ENCODE results near the gene RAB30.

RAB30 gene

DNA sequence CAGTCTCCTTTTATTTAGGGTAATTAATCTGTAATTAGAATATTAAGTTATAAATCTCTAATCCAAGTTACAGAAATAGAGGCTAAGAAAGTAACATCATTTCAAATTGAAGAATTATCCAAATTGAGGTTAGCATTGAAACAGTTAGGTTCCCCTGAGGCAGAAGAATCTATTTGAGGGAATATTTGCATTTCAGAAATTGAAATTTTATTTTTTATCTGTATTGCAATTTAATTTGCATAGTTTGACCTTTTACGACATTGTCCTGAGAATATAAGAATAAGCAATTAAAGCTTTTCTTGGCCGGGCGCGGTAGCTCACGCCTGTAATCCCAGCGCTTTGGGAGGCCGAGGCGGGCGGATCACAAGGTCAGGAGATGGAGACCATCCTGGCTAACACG, 142.6 kb downstream of the RAB30 start:
- TF ChIP-seq CEBPB (IDR thresholded peaks at IDR 0.05) (no peak), ZBTB7A (IDR thresholded peaks at IDR 0.05; ENCODE audit: low read depth) (no peak), MAX (IDR thresholded peaks at IDR 0.05) (no peak), YY1 (IDR thresholded peaks at IDR 0.05; ENCODE audit: low read depth) (no peak), TEAD4 (IDR thresholded peaks at IDR 0.05) (no peak), REST (IDR thresholded peaks at IDR 0.05; ENCODE audit: low read depth) (no peak), RAD21 (IDR thresholded peaks at IDR 0.05; ENCODE audit: low read depth) (no peak)

DNA sequence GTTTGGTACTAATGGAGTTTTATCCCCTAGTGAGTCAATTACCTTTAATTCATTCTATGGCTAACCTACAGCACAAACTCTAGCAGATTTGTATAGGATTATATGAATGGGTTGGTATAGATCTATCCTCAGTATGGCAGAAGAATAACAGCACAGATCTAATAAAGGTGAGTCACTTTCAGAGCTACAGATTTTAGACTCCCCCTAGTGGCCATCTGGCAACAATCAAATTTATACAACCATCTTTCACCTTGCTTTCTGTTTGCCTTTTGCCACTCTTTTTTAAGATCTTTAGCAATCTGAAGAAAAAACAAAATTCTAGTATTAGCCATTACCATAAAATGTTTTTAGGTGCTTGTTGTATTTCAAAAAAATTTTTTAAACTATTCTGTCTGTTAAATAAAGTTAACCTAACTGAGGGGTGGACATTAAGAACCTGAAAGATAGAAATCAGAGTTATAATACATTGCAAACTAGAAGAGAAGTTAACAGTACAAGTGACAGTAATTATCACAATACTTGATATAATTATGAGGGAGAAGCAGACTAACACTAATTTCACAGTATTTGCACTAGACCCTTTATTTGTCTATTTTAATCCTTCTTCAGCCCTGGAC, 144.3 kb downstream of the RAB30 start:
- no peak for TF ChIP-seq TCF12 (IDR thresholded peaks at IDR 0.05; ENCODE audit: low read depth)
- TF ChIP-seq, protein P1, sequence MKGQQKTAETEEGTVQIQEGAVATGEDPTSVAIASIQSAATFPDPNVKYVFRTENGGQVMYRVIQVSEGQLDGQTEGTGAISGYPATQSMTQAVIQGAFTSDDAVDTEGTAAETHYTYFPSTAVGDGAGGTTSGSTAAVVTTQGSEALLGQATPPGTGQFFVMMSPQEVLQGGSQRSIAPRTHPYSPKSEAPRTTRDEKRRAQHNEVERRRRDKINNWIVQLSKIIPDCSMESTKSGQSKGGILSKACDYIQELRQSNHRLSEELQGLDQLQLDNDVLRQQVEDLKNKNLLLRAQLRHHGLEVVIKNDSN (IDR thresholded peaks at IDR 0.05): no peak
- TF ChIP-seq CEBPB (IDR thresholded peaks at IDR 0.05): no peak
- TF ChIP-seq RAD21 (IDR thresholded peaks at IDR 0.05; ENCODE audit: low read depth): peak; percentile 47
- no peak for TF ChIP-seq TAF1 (IDR thresholded peaks at IDR 0.05; ENCODE audit: low read depth)

GRCh38 chr11:82924522-82925224, 147.0 kb downstream of the RAB30 start:
- no peak for TF ChIP-seq TCF12 (IDR thresholded peaks at IDR 0.05; ENCODE audit: low read depth)
- TF ChIP-seq EGR1 (IDR thresholded peaks at IDR 0.05): no peak
- TF ChIP-seq TEAD4 (IDR thresholded peaks at IDR 0.05): no peak
- no peak for TF ChIP-seq CREB1 (IDR thresholded peaks at IDR 0.05; ENCODE audit: low read depth)
- TF ChIP-seq TAF1 (IDR thresholded peaks at IDR 0.05; ENCODE audit: low read depth): no peak
- TF ChIP-seq, protein P1 (IDR thresholded peaks at IDR 0.05): no peak
- TF ChIP-seq FOXM1 (IDR thresholded peaks at IDR 0.05; ENCODE audit: borderline replicate concordance, low read depth): no peak
- TF ChIP-seq YY1 (IDR thresholded peaks at IDR 0.05; ENCODE audit: low read depth): no peak
- TF ChIP-seq REST (IDR thresholded peaks at IDR 0.05; ENCODE audit: low read depth): no peak
- TF ChIP-seq MAX (IDR thresholded peaks at IDR 0.05): no peak

Data from Ishikawa (cell line).